ENCODE measurements around the gene HAGHL.

DNA sequence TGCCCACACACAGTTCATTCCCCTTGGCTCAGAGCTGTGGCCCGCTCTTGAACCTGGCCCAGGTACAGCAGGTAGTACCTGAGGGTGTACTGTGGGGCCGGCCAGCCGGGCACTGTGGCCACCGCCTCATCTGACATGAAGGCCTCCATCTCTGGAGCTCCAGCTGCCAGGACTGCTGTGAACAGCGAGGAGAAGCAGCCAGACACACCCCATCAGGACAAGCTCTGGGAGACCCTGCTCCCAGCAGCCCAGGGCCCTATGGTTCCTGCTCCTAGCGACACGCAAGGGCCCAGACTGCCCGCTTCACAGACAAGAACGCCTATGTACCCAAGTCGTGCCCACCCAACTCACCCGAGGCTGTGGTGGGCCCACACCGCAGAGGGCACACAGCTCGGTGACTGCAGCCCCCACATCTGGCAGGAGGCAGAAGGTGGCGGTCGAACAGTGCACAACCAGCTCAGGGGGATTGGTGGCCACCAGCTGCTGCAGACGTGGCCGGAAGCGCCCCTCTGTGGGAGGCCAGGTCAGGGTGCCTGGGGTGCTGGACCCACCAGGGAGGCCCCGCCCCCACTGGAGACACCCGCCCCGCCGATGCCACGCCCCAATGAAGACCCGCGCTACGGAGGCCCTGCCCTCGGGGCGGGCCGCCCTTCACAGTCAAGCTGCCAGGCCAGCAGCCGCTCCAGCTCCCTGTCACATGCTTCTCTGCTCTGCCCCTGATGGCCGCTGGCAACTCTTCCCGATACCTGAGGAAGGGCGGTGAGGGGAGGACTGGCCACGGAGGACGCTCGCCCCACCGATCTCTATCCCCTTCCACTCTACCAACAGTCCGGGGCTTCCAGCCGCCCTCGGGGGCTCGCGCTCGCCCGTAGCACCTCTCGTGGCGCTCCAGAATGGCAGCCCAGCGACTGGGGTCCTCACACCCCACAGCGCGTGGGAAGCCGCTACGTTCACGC lies 47.8 kb upstream of the HAGHL start:
- TF ChIP-seq POLR2A (IDR thresholded peaks at IDR 0.05; ENCODE audit: low read depth, low read length) (no peak), TAF1 (IDR thresholded peaks at IDR 0.05; ENCODE audit: low read depth, low read length) (no peak), SPI1 (IDR thresholded peaks at IDR 0.05; ENCODE audit: low read depth, low read length) (no peak), POLR2AphosphoS5 (IDR thresholded peaks at IDR 0.05; ENCODE audit: low read depth, low read length) (no peak)

Data from GM12891 (cell line).